Neural crest cell (in vitro differentiated cells): ENCODE data around the gene SCUBE3. TPM values are rescaled to one million over a fixed set of nuclear protein-coding genes. Genes with fewer than 3 reads are reported as not detected.

Experiments
- DNase-seq: peaks from one replicate; pipeline ENCODE4 v3.0.0; 2021; ENCODE audit warnings: low read depth, mixed read lengths, low spot score
- H3K27ac Mint-ChIP-seq: one replicate; pipeline ENCODE4 v1.8.0; 2021; ENCODE audit warnings: mild to moderate bottlenecking, mixed read lengths; ENCODE audit not compliant: unreplicated experiment
- H3K27me3 Mint-ChIP-seq: 2 replicates; pipeline ENCODE4 v1.8.0; 2021; ENCODE audit warnings: low read depth, mild to moderate bottlenecking, mixed read lengths
- H3K36me3 Mint-ChIP-seq: 2 replicates; pipeline ENCODE4 v1.8.0; 2021; ENCODE audit warnings: low read depth, mild to moderate bottlenecking, mixed read lengths
- H3K4me1 Mint-ChIP-seq: 2 replicates; pipeline ENCODE4 v1.8.0; 2021; ENCODE audit warnings: mixed read lengths
- H3K4me3 Mint-ChIP-seq: one replicate; pipeline ENCODE4 v1.8.0; 2021; ENCODE audit warnings: mild to moderate bottlenecking, mixed read lengths
- H3K9me3 Mint-ChIP-seq: 2 replicates; pipeline ENCODE4 v1.8.0; 2021; ENCODE audit warnings: mixed read lengths
- total RNA-seq: library from RNA; stranded (reverse); gene quantifications from 2 replicates; pipeline ENCODE4 v1.2.1, GENCODE V29; 2021
- TF ChIP-seq, protein P1 (sequence below): fragments of 200-600 bp; sonication (generic); conservative IDR thresholded peaks from 2 replicates; pipeline ENCODE4 v1.5.0; 2021; ENCODE audit warnings: antibody characterized with exemption, mild to moderate bottlenecking

Gene SCUBE3
- total RNA-seq, 1 donor from 2014 or later = 22.5 TPM

DNA sequence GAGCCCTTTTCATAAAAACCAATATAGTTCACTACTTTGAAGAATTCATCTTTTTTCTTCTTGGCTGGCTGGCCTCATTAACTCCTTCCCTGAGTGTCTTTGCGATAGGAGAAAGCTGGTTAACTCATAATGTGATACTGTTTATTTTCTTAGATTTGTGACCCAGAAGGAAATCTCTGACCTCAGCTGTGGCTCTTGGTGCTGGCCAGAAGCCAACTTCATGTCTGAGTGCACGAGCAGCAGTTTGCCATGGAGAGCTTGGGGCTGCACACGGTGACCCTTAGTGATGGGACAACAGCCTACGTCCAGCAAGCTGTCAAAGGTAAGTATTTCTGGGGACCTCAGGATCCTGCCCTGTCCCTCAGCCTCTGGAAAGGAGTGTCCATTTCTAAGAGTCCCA, 67.1 kb downstream of the SCUBE3 start:
- Mint-ChIP-seq H3K9me3 (no peaks in the 10 kb centered on the region), H3K36me3 (peaks cover 3% of the 10 kb centered on the region), H3K27ac (no peak overlapping the region), H3K4me1 (no peaks in the 10 kb centered on the region), H3K27me3 (no peaks in the 10 kb centered on the region), H3K4me3 (no peak overlapping the region)
- DNase-seq = no peak
- TF ChIP-seq, protein P1, sequence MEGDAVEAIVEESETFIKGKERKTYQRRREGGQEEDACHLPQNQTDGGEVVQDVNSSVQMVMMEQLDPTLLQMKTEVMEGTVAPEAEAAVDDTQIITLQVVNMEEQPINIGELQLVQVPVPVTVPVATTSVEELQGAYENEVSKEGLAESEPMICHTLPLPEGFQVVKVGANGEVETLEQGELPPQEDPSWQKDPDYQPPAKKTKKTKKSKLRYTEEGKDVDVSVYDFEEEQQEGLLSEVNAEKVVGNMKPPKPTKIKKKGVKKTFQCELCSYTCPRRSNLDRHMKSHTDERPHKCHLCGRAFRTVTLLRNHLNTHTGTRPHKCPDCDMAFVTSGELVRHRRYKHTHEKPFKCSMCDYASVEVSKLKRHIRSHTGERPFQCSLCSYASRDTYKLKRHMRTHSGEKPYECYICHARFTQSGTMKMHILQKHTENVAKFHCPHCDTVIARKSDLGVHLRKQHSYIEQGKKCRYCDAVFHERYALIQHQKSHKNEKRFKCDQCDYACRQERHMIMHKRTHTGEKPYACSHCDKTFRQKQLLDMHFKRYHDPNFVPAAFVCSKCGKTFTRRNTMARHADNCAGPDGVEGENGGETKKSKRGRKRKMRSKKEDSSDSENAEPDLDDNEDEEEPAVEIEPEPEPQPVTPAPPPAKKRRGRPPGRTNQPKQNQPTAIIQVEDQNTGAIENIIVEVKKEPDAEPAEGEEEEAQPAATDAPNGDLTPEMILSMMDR = no peak

DNA sequence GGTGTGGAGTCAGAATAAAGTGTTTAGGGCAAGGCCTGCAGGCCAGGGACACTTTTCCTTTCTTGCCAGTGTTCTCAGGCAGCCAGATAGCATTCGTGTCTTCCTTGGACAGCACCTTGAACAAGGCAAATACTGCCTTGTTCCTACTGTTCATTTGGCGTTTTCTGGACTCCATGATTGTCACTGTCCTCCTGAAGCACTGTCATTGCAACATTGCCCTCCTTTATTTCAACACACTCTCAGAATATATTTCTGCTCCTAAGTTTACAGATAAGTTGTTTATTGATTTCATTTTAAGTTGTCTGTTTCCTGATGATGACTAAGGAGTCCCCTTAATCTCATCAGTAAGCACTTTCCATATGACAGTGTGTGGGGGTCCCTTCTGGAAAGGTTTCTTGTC, 68.7 kb downstream of the SCUBE3 start:
- DNase-seq = no peak
- Mint-ChIP-seq H3K27me3 (no peaks in the 10 kb centered on the region), H3K27ac (no peak overlapping the region), H3K4me3 (no peak overlapping the region), H3K9me3 (no peaks in the 10 kb centered on the region), H3K4me1 (no peaks in the 10 kb centered on the region), H3K36me3 (peaks cover 6% of the 10 kb centered on the region)
- TF ChIP-seq, protein P1 = no peak

DNA sequence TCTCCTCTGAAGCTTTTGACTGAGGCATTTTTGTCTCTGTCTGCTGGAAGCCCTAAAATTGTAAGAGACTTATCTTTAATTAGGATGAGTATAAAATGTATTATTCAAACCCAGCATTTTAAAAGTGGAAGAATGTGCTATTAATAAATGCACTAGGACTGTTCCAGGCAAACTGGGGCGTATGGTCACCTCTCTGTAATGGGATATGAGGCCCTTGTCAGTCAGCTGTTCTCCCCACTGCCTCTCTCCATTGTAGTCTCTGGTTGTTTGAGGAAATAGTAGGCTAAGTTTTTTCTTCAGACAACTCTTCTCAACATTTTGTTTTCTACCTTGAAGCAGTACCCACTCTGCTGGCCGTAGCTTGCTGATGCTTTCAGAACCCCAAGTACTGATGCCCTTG, 69.6 kb downstream of the SCUBE3 start:
- TF ChIP-seq, protein P1 = no peak
- Mint-ChIP-seq H3K27me3 (no peaks in the 10 kb centered on the region), H3K27ac (no peak overlapping the region), H3K4me1 (no peaks in the 10 kb centered on the region), H3K36me3 (peaks cover 6% of the 10 kb centered on the region), H3K9me3 (no peaks in the 10 kb centered on the region), H3K4me3 (no peak overlapping the region)
- DNase-seq = no peak

DNA sequence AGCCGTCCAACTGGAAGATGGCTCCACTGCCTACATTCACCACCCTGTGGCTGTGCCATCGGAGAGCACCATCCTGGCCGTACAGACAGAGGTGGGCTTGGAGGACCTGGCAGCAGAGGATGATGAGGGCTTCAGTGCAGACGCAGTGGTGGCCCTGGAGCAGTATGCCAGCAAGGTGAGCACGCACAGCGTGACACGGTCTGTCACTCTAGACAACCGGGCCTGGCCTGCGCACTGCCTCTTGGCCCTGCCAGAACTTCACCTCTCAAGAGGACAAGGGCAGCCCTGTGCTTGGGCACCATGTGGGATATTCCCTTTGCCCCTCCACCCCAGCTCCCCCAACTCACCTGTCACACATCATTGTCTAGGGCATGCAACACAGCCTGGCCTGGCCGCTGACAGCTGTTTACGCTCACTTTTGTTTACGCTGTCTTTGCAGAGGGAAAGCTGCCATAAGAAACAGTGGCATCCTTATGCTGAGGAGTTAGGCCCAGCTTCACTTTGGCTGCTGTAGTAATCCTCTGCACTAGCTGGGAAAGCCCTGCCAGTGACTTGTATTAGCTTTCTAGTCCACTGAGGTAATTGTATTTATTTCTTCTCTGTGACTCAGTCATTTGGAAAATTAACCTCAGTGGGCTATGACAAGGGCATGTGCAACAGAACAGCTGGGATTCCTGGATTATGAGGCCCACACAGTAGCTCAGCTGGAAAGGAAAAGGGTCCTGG, 74.1 kb downstream of the SCUBE3 start:
- DNase-seq = no peak
- peaks cover 4% of the 10 kb centered on the region for H3K36me3 Mint-ChIP-seq
- no peak overlapping the region for H3K4me3 Mint-ChIP-seq
- peak overlapping the region; percentile 75 for H3K27ac Mint-ChIP-seq
- H3K27me3 Mint-ChIP-seq = no peaks in the 10 kb centered on the region
- no peaks in the 10 kb centered on the region for H3K9me3 Mint-ChIP-seq
- H3K4me1 Mint-ChIP-seq = no peaks in the 10 kb centered on the region
- TF ChIP-seq, protein P1 = no peak

DNA sequence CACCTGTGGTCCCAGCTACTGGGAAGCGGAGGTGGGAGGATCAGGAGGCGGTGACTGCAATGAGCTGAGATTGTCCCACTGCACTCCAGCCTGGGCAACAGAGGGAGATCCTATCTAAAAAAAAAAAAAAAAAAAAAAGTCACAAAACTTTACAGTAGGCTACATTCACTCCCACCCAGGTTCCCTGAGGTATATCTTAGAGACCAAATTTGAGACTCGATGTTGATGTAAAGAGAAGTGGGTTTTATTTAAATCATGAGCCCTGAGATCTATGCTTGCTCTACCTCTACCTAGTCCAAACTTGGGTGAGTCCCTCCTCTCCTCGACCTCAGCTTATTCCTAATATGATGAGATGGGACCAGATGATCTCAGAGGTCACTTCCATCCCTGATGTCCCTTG, 75.1 kb downstream of the SCUBE3 start:
- TF ChIP-seq, protein P1 = no peak
- Mint-ChIP-seq H3K9me3 (no peaks in the 10 kb centered on the region), H3K27me3 (no peaks in the 10 kb centered on the region), H3K36me3 (peaks cover 4% of the 10 kb centered on the region), H3K27ac (no peak overlapping the region), H3K4me1 (no peaks in the 10 kb centered on the region), H3K4me3 (no peak overlapping the region)
- DNase-seq = no peak
